ENCODE measurements around the gene DLX4.

DLX4 gene

DNA sequence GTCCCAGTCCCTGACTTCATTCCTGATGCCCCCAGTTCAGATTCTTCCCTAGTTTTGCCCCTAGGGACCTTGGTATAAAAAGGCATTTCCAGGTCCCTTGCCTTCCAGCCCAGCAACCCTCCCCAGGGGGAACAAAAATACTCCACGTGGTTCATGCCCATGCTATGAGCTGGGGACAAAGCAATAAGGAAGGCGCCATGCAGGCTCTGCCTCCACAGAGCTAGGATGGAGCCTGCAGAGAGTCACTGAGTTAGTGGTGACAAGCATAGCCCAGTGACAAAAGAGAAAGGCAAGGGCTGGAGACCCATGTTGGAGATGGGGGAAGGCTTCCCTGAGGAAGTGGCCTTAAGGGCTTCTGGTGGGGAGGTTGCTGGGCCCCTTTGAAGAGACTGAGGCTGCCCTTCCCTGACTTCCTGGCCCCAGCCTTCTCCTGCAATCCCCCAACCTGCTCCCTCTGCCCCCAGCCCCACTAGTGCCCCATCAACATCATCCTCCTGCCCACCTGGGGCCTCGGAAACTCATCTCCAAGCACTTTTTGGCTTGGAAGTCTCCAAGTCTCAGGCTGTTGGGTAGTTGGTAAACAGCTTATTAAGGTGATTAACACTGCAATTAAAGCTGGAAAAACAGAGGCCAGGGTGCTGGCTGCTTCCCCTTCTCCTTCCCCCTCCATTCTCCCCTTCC is 16.5 kb downstream of the DLX4 start:
- Histone ChIP-seq H3K9ac (no peak overlapping the region), H3K9me3 (ENCODE audit: control insufficient read depth, low read length) (no peaks in the 10 kb centered on the region), H2AFZ (no peak overlapping the region), H3K27ac (no peak overlapping the region), H3K4me3 (ENCODE audit: low read depth, low read length) (no peak overlapping the region), H3K36me3 (ENCODE audit: control insufficient read depth, insufficient read depth, low read length) (no peaks in the 10 kb centered on the region), H3K79me2 (no peaks in the 10 kb centered on the region), H3K4me2 (ENCODE audit: low read length) (no peak overlapping the region), H3K4me1 (no peaks in the 10 kb centered on the region), H3K27me3 (ENCODE audit: control insufficient read depth, insufficient read depth, low read length) (no peaks in the 10 kb centered on the region)
- TF ChIP-seq, protein P1, sequence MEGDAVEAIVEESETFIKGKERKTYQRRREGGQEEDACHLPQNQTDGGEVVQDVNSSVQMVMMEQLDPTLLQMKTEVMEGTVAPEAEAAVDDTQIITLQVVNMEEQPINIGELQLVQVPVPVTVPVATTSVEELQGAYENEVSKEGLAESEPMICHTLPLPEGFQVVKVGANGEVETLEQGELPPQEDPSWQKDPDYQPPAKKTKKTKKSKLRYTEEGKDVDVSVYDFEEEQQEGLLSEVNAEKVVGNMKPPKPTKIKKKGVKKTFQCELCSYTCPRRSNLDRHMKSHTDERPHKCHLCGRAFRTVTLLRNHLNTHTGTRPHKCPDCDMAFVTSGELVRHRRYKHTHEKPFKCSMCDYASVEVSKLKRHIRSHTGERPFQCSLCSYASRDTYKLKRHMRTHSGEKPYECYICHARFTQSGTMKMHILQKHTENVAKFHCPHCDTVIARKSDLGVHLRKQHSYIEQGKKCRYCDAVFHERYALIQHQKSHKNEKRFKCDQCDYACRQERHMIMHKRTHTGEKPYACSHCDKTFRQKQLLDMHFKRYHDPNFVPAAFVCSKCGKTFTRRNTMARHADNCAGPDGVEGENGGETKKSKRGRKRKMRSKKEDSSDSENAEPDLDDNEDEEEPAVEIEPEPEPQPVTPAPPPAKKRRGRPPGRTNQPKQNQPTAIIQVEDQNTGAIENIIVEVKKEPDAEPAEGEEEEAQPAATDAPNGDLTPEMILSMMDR (IDR thresholded peaks at IDR 0.05), result no peak

GRCh38 chr17:49986396-49987289 is 17.7 kb downstream of the DLX4 start:
- no peak overlapping the region for H3K4me2 ChIP-seq (ENCODE audit: low read length)
- no peak overlapping the region for H2AFZ ChIP-seq
- no peaks in the 10 kb centered on the region for H3K36me3 ChIP-seq (ENCODE audit: control insufficient read depth, insufficient read depth, low read length)
- H3K27me3 ChIP-seq (ENCODE audit: control insufficient read depth, insufficient read depth, low read length), result no peaks in the 10 kb centered on the region
- no peaks in the 10 kb centered on the region for H3K4me1 ChIP-seq
- H3K27ac ChIP-seq, result no peak overlapping the region
- no peaks in the 10 kb centered on the region for H3K9me3 ChIP-seq (ENCODE audit: control insufficient read depth, low read length)
- H3K4me3 ChIP-seq (ENCODE audit: low read depth, low read length), result no peak overlapping the region
- H3K9ac ChIP-seq, result no peak overlapping the region
- TF ChIP-seq, protein P1 (IDR thresholded peaks at IDR 0.05), result no peak
- no peaks in the 10 kb centered on the region for H3K79me2 ChIP-seq

DNA sequence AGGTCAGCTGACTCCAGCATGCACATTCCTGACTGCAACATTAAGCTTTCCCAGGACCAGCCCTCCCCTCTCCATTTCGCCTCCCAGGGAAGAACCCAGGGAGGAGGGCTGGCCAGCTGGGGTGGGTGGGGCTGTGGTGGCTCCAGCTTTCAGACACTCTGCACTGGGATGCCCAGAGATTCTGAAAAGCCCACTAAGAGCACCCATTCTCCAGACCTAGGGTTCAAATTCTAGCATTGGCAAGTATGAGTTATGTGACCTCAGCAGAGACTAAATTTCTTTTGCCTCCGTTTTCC is 18.2 kb downstream of the DLX4 start:
- Histone ChIP-seq H3K4me2 (ENCODE audit: low read length) (no peak overlapping the region), H3K27me3 (ENCODE audit: control insufficient read depth, insufficient read depth, low read length) (no peaks in the 10 kb centered on the region)
- TF ChIP-seq, protein P1 (IDR thresholded peaks at IDR 0.05), result no peak

GRCh38 chr17:49987681-49988441 is 18.9 kb downstream of the DLX4 start:
- Histone ChIP-seq H3K9ac (no peak overlapping the region), H3K36me3 (ENCODE audit: control insufficient read depth, insufficient read depth, low read length) (no peaks in the 10 kb centered on the region), H3K27me3 (ENCODE audit: control insufficient read depth, insufficient read depth, low read length) (no peaks in the 10 kb centered on the region), H3K27ac (no peak overlapping the region), H2AFZ (no peak overlapping the region), H3K4me1 (no peaks in the 10 kb centered on the region), H3K9me3 (ENCODE audit: control insufficient read depth, low read length) (no peaks in the 10 kb centered on the region), H3K79me2 (no peaks in the 10 kb centered on the region), H3K4me2 (ENCODE audit: low read length) (no peak overlapping the region), H3K4me3 (ENCODE audit: low read depth, low read length) (no peak overlapping the region)
- TF ChIP-seq, protein P1 (IDR thresholded peaks at IDR 0.05), result no peak

More for the DNA sequence above, 18.2 kb downstream of the DLX4 start:
- H3K36me3 ChIP-seq (ENCODE audit: control insufficient read depth, insufficient read depth, low read length), result no peaks in the 10 kb centered on the region
- H3K9me3 ChIP-seq (ENCODE audit: control insufficient read depth, low read length), result no peaks in the 10 kb centered on the region
- no peaks in the 10 kb centered on the region for H3K4me1 ChIP-seq
- H2AFZ ChIP-seq, result no peak overlapping the region
- H3K79me2 ChIP-seq, result no peaks in the 10 kb centered on the region
- H3K4me3 ChIP-seq (ENCODE audit: low read depth, low read length), result no peak overlapping the region
- H3K27ac ChIP-seq, result no peak overlapping the region
- H3K9ac ChIP-seq, result no peak overlapping the region
